Measurements from ENCODE around the gene MRPL58. TPM values are rescaled to one million over a fixed set of nuclear protein-coding genes. Genes with fewer than 3 reads are reported as not detected.

MRPL58 gene
- total RNA-seq, 3 donors from 2014 or later (not counting 1 experiment from before 2014, with no cell fraction given), result 9.0 to 15.7 (median 12.9) TPM

GRCh38 chr17:75067856-75068255 is 55.4 kb downstream of the MRPL58 start:
- Mint-ChIP-seq H3K4me1 (peaks cover 0 to 6% of the 10 kb centered on the region in 2 donors), H3K4me3 (no peak overlapping the region), H3K36me3 (peaks cover 3% of the 10 kb centered on the region), H3K27ac (no peak overlapping the region), H3K27me3 (ENCODE audit: low read depth in 2 of 2) (no peaks in the 10 kb centered on the region), H3K9me3 (no peaks in the 10 kb centered on the region)
- ATAC-seq (peak in 1 of 3 donors; percentile 25), DNase-seq (peak in 1 of 2 donors; percentile 52)
- intact Hi-C loops (cut with micrococcal nuclease), result no loop called here
- no peak overlapping the region for H3K4me3 ChIP-seq (ENCODE audit: low read length)
- peaks cover 5% of the 10 kb centered on the region for H3K4me1 ChIP-seq (ENCODE audit: control insufficient read depth, insufficient read depth, low read length)
- TF ChIP-seq, protein P1, sequence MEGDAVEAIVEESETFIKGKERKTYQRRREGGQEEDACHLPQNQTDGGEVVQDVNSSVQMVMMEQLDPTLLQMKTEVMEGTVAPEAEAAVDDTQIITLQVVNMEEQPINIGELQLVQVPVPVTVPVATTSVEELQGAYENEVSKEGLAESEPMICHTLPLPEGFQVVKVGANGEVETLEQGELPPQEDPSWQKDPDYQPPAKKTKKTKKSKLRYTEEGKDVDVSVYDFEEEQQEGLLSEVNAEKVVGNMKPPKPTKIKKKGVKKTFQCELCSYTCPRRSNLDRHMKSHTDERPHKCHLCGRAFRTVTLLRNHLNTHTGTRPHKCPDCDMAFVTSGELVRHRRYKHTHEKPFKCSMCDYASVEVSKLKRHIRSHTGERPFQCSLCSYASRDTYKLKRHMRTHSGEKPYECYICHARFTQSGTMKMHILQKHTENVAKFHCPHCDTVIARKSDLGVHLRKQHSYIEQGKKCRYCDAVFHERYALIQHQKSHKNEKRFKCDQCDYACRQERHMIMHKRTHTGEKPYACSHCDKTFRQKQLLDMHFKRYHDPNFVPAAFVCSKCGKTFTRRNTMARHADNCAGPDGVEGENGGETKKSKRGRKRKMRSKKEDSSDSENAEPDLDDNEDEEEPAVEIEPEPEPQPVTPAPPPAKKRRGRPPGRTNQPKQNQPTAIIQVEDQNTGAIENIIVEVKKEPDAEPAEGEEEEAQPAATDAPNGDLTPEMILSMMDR (IDR thresholded peaks at IDR 0.05), result no peak
- H3K27me3 ChIP-seq (ENCODE audit: control insufficient read depth, insufficient read depth, low read length), result no peaks in the 10 kb centered on the region
- H3K36me3 ChIP-seq (ENCODE audit: control insufficient read depth, insufficient read depth, low read length), result peaks cover 19% of the 10 kb centered on the region
- WGBS (ENCODE audit: insufficient coverage), result 0% methylated on average over 3 of the region's 4 CpGs
- H3K27ac ChIP-seq (ENCODE audit: low read length), result no peak overlapping the region
- H3K9me3 ChIP-seq (ENCODE audit: control insufficient read depth, insufficient read depth, low read length), result no peaks in the 10 kb centered on the region

- peaks cover 0 to 6% of the 10 kb centered on the region in 2 donors for H3K4me1 Mint-ChIP-seq
- H3K36me3 ChIP-seq (ENCODE audit: control insufficient read depth, insufficient read depth, low read length), result peaks cover 10% of the 10 kb centered on the region
- no peak overlapping the region for H3K4me3 ChIP-seq (ENCODE audit: low read length)
- no peak overlapping the region for H3K4me3 Mint-ChIP-seq
- ATAC-seq (no peak), DNase-seq (no peak)
- H3K27ac ChIP-seq (ENCODE audit: low read length), result no peak overlapping the region
- no peak overlapping the region for H3K27ac Mint-ChIP-seq
- H3K9me3 Mint-ChIP-seq, result no peaks in the 10 kb centered on the region
- no peaks in the 10 kb centered on the region for H3K36me3 Mint-ChIP-seq
- no peaks in the 10 kb centered on the region for H3K9me3 ChIP-seq (ENCODE audit: control insufficient read depth, insufficient read depth, low read length)
- H3K4me1 ChIP-seq (ENCODE audit: control insufficient read depth, insufficient read depth, low read length), result peaks cover 5% of the 10 kb centered on the region
- H3K27me3 ChIP-seq (ENCODE audit: control insufficient read depth, insufficient read depth, low read length), result no peaks in the 10 kb centered on the region
- WGBS (ENCODE audit: insufficient coverage), result 87% methylated on average over 8 of the region's 8 CpGs
- no peaks in the 10 kb centered on the region for H3K27me3 Mint-ChIP-seq (ENCODE audit: low read depth in 2 of 2)
- intact Hi-C loops (cut with micrococcal nuclease), result no loop called here
- TF ChIP-seq, protein P1 (IDR thresholded peaks at IDR 0.05), result no peak
Measured at GRCh38 chr17:75068750-75069149, 56.3 kb downstream of the MRPL58 start.

GRCh38 chr17:75069783-75070182 is 57.3 kb downstream of the MRPL58 start:
- WGBS (ENCODE audit: insufficient coverage), result 82% methylated on average over 2 of the region's 2 CpGs
- H3K4me3 Mint-ChIP-seq, result no peak overlapping the region
- H3K36me3 Mint-ChIP-seq, result no peaks in the 10 kb centered on the region
- TF ChIP-seq, protein P1 (IDR thresholded peaks at IDR 0.05), result no peak
- H3K4me1 ChIP-seq (ENCODE audit: control insufficient read depth, insufficient read depth, low read length), result peaks cover 5% of the 10 kb centered on the region
- no peaks in the 10 kb centered on the region for H3K9me3 ChIP-seq (ENCODE audit: control insufficient read depth, insufficient read depth, low read length)
- no peaks in the 10 kb centered on the region for H3K27me3 ChIP-seq (ENCODE audit: control insufficient read depth, insufficient read depth, low read length)
- H3K36me3 ChIP-seq (ENCODE audit: control insufficient read depth, insufficient read depth, low read length), result no peaks in the 10 kb centered on the region
- peak in 1 of 2 donors; percentile 43 for DNase-seq
- intact Hi-C loops (cut with micrococcal nuclease), result no loop called here
- no peak overlapping the region for H3K27ac ChIP-seq (ENCODE audit: low read length)
- no peak overlapping the region for H3K4me3 ChIP-seq (ENCODE audit: low read length)
- no peak overlapping the region for H3K27ac Mint-ChIP-seq
- H3K27me3 Mint-ChIP-seq (ENCODE audit: low read depth in 2 of 2), result no peaks in the 10 kb centered on the region
- ATAC-seq, result no peak
- H3K4me1 Mint-ChIP-seq, result peaks cover 0 to 6% of the 10 kb centered on the region in 2 donors
- H3K9me3 Mint-ChIP-seq, result no peaks in the 10 kb centered on the region

Other genes starting within 250 kb of the MRPL58 start
- 10 to 100 TPM; 20.0 to 27.2 (median 24.8) TPM for gene NAT9, start 236.3 kb upstream of the MRPL58 start, total RNA-seq
- gene GRIN2C, start 152.8 kb upstream of the MRPL58 start, total RNA-seq, result not detected
- 1 to 10 TPM; 4.5 to 9.1 (median 7.8) TPM for gene FDXR, start 139.7 kb upstream of the MRPL58 start, total RNA-seq
- not detected for gene FADS6, start 119.0 kb upstream of the MRPL58 start, total RNA-seq
- gene USH1G, start 89.4 kb upstream of the MRPL58 start, total RNA-seq, result not detected
- not detected for gene OTOP2, start 88.4 kb upstream of the MRPL58 start, total RNA-seq
- not detected for gene OTOP3, start 76.8 kb upstream of the MRPL58 start, total RNA-seq
- gene HID1, start 39.9 kb upstream of the MRPL58 start, total RNA-seq, result 1 to 10 TPM in 2 of 3 donors, under 1 TPM in 1; 0.66 to 9.5 (median 2.8) TPM
- under 1 TPM in 2 of 3 donors, not detected in 1; 0.14 to 0.23 TPM for gene CDR2L, start 25.0 kb upstream of the MRPL58 start, total RNA-seq
- gene ATP5PD, start 34.3 kb downstream of the MRPL58 start, total RNA-seq, result 10 to 100 TPM; 74.7 to 96.3 (median 75.2) TPM
- 10 to 100 TPM; 17.4 to 27.0 (median 24.7) TPM for gene KCTD2, start 34.6 kb downstream of the MRPL58 start, total RNA-seq
- gene SLC16A5, start 75.3 kb downstream of the MRPL58 start, total RNA-seq, result 10 to 100 TPM in 1 of 3 donors, 1 to 10 TPM in 2; 6.3 to 11.2 (median 10.0) TPM
- gene ARMC7, start 97.3 kb downstream of the MRPL58 start, total RNA-seq, result 10 to 100 TPM in 2 of 3 donors, 1 to 10 TPM in 1; 9.3 to 18.6 (median 11.3) TPM
- 10 to 100 TPM; 58.1 to 67.4 (median 61.2) TPM for gene NT5C, start 119.1 kb downstream of the MRPL58 start, total RNA-seq
- gene JPT1, start 141.8 kb downstream of the MRPL58 start, total RNA-seq, result 10 to 100 TPM; 45.0 to 54.8 (median 50.5) TPM
- gene SUMO2, start 170.3 kb downstream of the MRPL58 start, total RNA-seq, result 100 to 1,000 TPM; 240 to 294 (median 250) TPM
- gene NUP85, start 193.0 kb downstream of the MRPL58 start, total RNA-seq, result 10 to 100 TPM; 71.1 to 78.1 (median 77.0) TPM
- 10 to 100 TPM; 78.1 to 97.3 (median 94.0) TPM for gene GGA3, start 248.9 kb downstream of the MRPL58 start, total RNA-seq
- gene MRPS7, start 249.2 kb downstream of the MRPL58 start, total RNA-seq, result 10 to 100 TPM; 27.3 to 29.4 (median 27.9) TPM

All from natural killer cell (primary cell).